A549 (cell line): ENCODE results near the gene ASF1B. TPM values are rescaled to one million over a fixed set of nuclear protein-coding genes. Genes with fewer than 3 reads are reported as not detected.

Experiments
- ATAC-seq, 2 experiments: fragments of 200-7000 bp in 1 of 2; fragments of >200 bp in 1 of 2; cut with Nextera tagmentation in 1 of 2; cut with Tn5 transposase in 1 of 2; 3 replicates each; pipeline versions ENCODE4 v1.8.0 to v1.9.1; 2018 to 2020; ENCODE audit warnings: mild to moderate bottlenecking in 1 of 2, moderate library complexity in 1 of 2
- CTCF ChIA-PET: fragments of 300-600 bp; sonication (Branson Sonifier 250); formaldehyde crosslinking; extraction: SDS; loops from one replicate; lab custom pipeline; 2021; ENCODE audit warnings: antibody characterized with exemption, inconsistent platforms; lab: Yijun Ruan, JAX
- POLR2A ChIA-PET: fragments of 350-600 bp; formaldehyde crosslinking; extraction: SDS; loops from one replicate; lab custom pipeline; 2021; ENCODE audit warnings: antibody characterized with exemption, inconsistent platforms; lab: Yijun Ruan, JAX
- DNase-seq, 2 experiments: peaks; one replicate each; pipeline versions ENCODE4 v3.0.0 to v3.0.0-alpha.2; 2011 to 2016; ENCODE audit warnings: low read depth in 1 of 2, low spot score in 1 of 2
- FAIRE-seq: peaks from 2 replicates; lab custom pipeline; 2011; peaks lifted over from hg19 to GRCh38; lab: Jason Lieb, UNC
- H3K27ac ChIP-seq, 2 experiments: fragments of >200 bp; sonication (Bioruptor Twin); formaldehyde crosslinking; 3 replicates each; pipeline ENCODE4 v1.5.1; 2016 to 2017
- H3K4me1 ChIP-seq: fragments of >200 bp; sonication (Bioruptor Twin); formaldehyde crosslinking; 3 replicates; pipeline ENCODE4 v1.6.1; 2016
- H3K4me2 ChIP-seq: fragments of >200 bp; sonication (Bioruptor Twin); formaldehyde crosslinking; 3 replicates; pipeline ENCODE4 v1.6.1; 2016
- H3K4me3 ChIP-seq: fragments of >200 bp; sonication (Bioruptor Twin); formaldehyde crosslinking; 3 replicates; pipeline ENCODE4 v1.5.1; 2016
- H3K9me3 ChIP-seq: fragments of >200 bp; sonication (Bioruptor Twin); formaldehyde crosslinking; 3 replicates; pipeline ENCODE4 v1.6.1; 2016
- BCL3 ChIP-seq: fragments of >200 bp; sonication (Bioruptor Twin); formaldehyde crosslinking; IDR thresholded peaks from 3 replicates; pipeline ENCODE4 v1.6.1; 2016
- CHD2 ChIP-seq: fragments of 150-350 bp; IDR thresholded peaks from 2 replicates; pipeline ENCODE4 v1.6.1; 2014; ENCODE audit warnings: low read length; ENCODE audit not compliant: partially characterized antibody
- EHMT2 ChIP-seq: fragments of 200-600 bp; sonication (generic); IDR thresholded peaks from 2 replicates; pipeline ENCODE4 v1.6.1; 2016; ENCODE audit warnings: antibody characterized with exemption, low read depth, mild to moderate bottlenecking, moderate library complexity
- EP300 ChIP-seq, 2 experiments: fragments of >200 bp; sonication (Bioruptor Twin); formaldehyde crosslinking; IDR thresholded peaks; 2 replicates in 1 of 2; 3 replicates in 1 of 2; pipeline ENCODE4 v1.6.1; 2016 to 2017
- FOSB ChIP-seq: fragments of 250-450 bp; sonication (Bioruptor Pico); IDR thresholded peaks from 2 replicates; pipeline ENCODE4 v1.5.0; 2020; ENCODE audit warnings: mild to moderate bottlenecking, moderate library complexity
- FOXS1 ChIP-seq: fragments of 250-450 bp; sonication (Bioruptor Pico); IDR thresholded peaks from 2 replicates; pipeline ENCODE4 v1.5.0; 2020; ENCODE audit warnings: mild to moderate bottlenecking, moderate library complexity
- HEYL ChIP-seq: fragments of 250-450 bp; sonication (Bioruptor Pico); IDR thresholded peaks from 2 replicates; pipeline ENCODE4 v1.8.0; 2021; ENCODE audit warnings: mild to moderate bottlenecking, moderate library complexity
- HOXA7 ChIP-seq: fragments of 250-450 bp; sonication (Bioruptor Pico); IDR thresholded peaks from 2 replicates; pipeline ENCODE4 v1.5.0; 2020; ENCODE audit warnings: mild to moderate bottlenecking, moderate library complexity
- HOXB13 ChIP-seq: fragments of 250-450 bp; sonication (Bioruptor Pico); IDR thresholded peaks from 2 replicates; pipeline ENCODE4 v1.5.0; 2020; ENCODE audit warnings: low read depth, mild to moderate bottlenecking, moderate library complexity
- HOXB5 ChIP-seq: fragments of 250-450 bp; sonication (Bioruptor Pico); IDR thresholded peaks from 2 replicates; pipeline ENCODE4 v1.5.0; 2020; ENCODE audit warnings: mild to moderate bottlenecking, moderate library complexity
- JUN ChIP-seq, 2 experiments: fragments of >200 bp; sonication (Bioruptor Twin); formaldehyde crosslinking; IDR thresholded peaks; 2 replicates in 1 of 2; 3 replicates in 1 of 2; pipeline ENCODE4 v1.6.1; 2016 to 2017
- KDM1A ChIP-seq: fragments of 200-600 bp; sonication (generic); IDR thresholded peaks from 2 replicates; pipeline ENCODE4 v1.6.1; 2016; ENCODE audit warnings: low read depth, mild to moderate bottlenecking
- MAFK ChIP-seq: fragments of 450-650 bp; IDR thresholded peaks from 2 replicates; pipeline ENCODE4 v1.6.1; 2014; ENCODE audit not compliant: partially characterized antibody
- NFE2L2 ChIP-seq: fragments of 150-350 bp; conservative IDR thresholded peaks from 2 replicates; pipeline ENCODE4 v1.6.1; 2014; ENCODE audit warnings: low read length
- NR3C1 ChIP-seq: fragments of >200 bp; sonication (Bioruptor Twin); formaldehyde crosslinking; IDR thresholded peaks from 3 replicates; pipeline ENCODE4 v1.6.1; 2017
- PBX3 ChIP-seq: IDR thresholded peaks from 2 replicates; pipeline ENCODE4 v1.6.1; 2012
- POLR2A ChIP-seq: IDR thresholded peaks from 2 replicates; pipeline ENCODE4 v1.6.1; 2012; ENCODE audit warnings: mild to moderate bottlenecking, low read length
- POLR2AphosphoS2 ChIP-seq: conservative IDR thresholded peaks from 2 replicates; pipeline ENCODE4 v1.6.1; 2012; ENCODE audit warnings: low read length, improper control_type of control experiment, inconsistent platforms
- RAD21 ChIP-seq, 2 experiments: fragments of >200 bp in 1 of 2; sonication (Bioruptor Twin) in 1 of 2; formaldehyde crosslinking in 1 of 2; IDR thresholded peaks in 1 of 2; conservative IDR thresholded peaks in 1 of 2; 2 replicates in 1 of 2; 3 replicates in 1 of 2; pipeline ENCODE4 v1.6.1; 2012 to 2018; ENCODE audit warnings: inconsistent platforms in 1 of 2
- RARB ChIP-seq: fragments of 250-450 bp; sonication (Bioruptor Pico); IDR thresholded peaks from 2 replicates; pipeline ENCODE4 v1.8.0; 2021; ENCODE audit warnings: mild to moderate bottlenecking, moderate library complexity
- RNF2 ChIP-seq: fragments of 200-600 bp; sonication (generic); IDR thresholded peaks from 2 replicates; pipeline ENCODE4 v1.6.1; 2016; ENCODE audit warnings: low read depth, mild to moderate bottlenecking, antibody characterized with exemption, moderate library complexity, borderline replicate concordance
- USF2 ChIP-seq: fragments of 450-650 bp; IDR thresholded peaks from 2 replicates; pipeline ENCODE4 v1.6.1; 2014; ENCODE audit warnings: antibody characterized with exemption
- ZFP36 ChIP-seq: fragments of 450-650 bp; IDR thresholded peaks from 2 replicates; pipeline ENCODE4 v1.6.1; 2014; ENCODE audit warnings: borderline replicate concordance; ENCODE audit not compliant: partially characterized antibody
- ZNF302 ChIP-seq: fragments of 250-450 bp; sonication (Bioruptor Pico); IDR thresholded peaks from 2 replicates; pipeline ENCODE4 v1.9.0; 2021; ENCODE audit warnings: inconsistent platforms, mild to moderate bottlenecking, moderate library complexity
- ZSCAN20 ChIP-seq: fragments of 250-450 bp; sonication (Bioruptor Pico); IDR thresholded peaks from 2 replicates; pipeline ENCODE4 v1.8.0; 2022; ENCODE audit warnings: mild to moderate bottlenecking, moderate library complexity
- WGBS: methylation state at CpG from one replicate; pipeline ENCODE4 v1.1.6; 2017; ENCODE audit errors: missing lambda C conversion rate; 5-methylcytosine and 5-hydroxymethylcytosine counted together
- polyA plus RNA-seq, 4 experiments: library from polyadenylated mRNA; depleted of rRNA in 3 of 4; stranded (reverse); fragments of >200 nt; fragmentation: RNase III in 1 of 4; extraction: RNeasy Plus Mini Kit Qiagen cat#74134 plus additional on column Dnase treatment in 1 of 4; gene quantifications; 2 replicates in 3 of 4; 3 replicates in 1 of 4; pipeline ENCODE4 v1.2.3, GENCODE V29; 2011 to 2017
- TF ChIP-seq, protein P1 (sequence below): fragments of 200-600 bp; sonication (generic); IDR thresholded peaks from 2 replicates; pipeline ENCODE4 v1.6.1; 2016; ENCODE audit warnings: antibody characterized with exemption, mild to moderate bottlenecking, moderate library complexity

The ASF1B gene
- polyA plus RNA-seq, 2 of the 4 experiments (the other 2 are of a cell fraction) = 12.1 to 46.2 TPM

- CTCF ChIA-PET = interaction anchor here (0.6 to 1.1 kb wide), 5 partner anchors 12 to 289 kb away, joined by 3 to 5 read pairs (median 3); no protein-coding TSS in a partner anchor
Measured at GRCh38 chr19:14078411-14078810, 58.0 kb downstream of the ASF1B start.

DNA sequence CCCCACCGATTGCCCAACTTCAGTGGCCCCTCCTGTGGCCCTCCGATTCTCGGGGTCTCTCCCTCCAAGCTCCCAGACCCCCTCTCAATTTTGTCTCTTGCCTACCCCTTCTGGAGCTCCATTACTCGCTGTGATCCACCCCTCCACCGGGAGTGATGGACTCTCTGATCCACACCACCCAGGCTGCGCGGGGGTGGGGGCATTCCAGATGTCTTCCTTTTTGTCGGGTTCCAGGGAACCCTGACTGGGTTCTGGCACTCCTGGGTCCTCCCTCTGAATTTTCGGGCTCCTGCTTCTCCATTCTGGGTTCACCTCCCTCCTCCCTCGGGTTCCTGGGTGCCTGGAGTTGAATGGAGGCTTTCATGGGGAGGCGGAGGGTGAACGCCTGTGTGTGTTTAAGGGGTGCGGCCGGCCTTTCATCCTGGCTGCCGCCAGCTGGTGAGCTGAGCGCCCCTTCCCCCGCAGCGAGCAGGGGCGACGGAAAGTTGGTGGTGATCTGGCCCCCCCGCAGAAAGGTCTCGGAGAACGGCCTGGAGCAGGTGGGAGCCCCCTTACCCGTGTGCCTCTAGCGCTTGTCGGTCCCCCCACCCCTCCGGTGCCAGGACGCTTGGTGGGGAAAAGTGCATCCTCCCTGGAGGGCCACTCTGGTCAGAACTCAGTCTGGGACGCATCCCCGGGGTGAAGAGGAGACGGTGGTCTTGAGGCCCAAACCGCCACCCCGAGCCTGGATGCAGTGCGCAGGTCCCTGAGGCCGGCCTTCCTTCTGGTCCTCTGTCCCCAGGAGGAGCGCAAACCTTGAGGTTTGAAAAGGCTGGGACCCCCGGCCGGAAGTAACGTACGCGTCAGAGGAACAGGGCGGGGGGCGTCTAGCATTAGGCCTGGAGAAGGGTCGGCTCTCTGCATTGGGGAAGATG is 62.2 kb downstream of the ASF1B start:
- DNase-seq = no peak
- peak; percentile 26 to 38; a peak in 3 of 6 replicates for ATAC-seq
- 5% methylated on average over 19 of the region's 44 CpGs for WGBS
- no peak for FAIRE-seq
- POLR2A ChIA-PET = interaction anchor here (0.7 to 1.2 kb wide), 2 partner anchors 42 to 194 kb away, joined by 3 to 4 read pairs; partner anchors contain the start of gene IL27RA
- H3K4me1 ChIP-seq = peaks cover 4% of the 10 kb centered on the region; the same call in 1 of the 3 replicates
- H3K4me3 ChIP-seq = peak overlapping the region; percentile 83
- CTCF ChIA-PET = interaction anchor here (0.7 to 5.6 kb wide), 20 partner anchors 9 to 290 kb away, joined by 3 to 93 read pairs (median 4); partner anchors contain the start of genes C19orf67, IL27RA, NANOS3 and PALM3
- TF ChIP-seq EHMT2 = no peak
- TF ChIP-seq ZFP36 = no peak
- no peak for TF ChIP-seq HOXB13 (CRISPR knock-in tag)
- TF ChIP-seq RNF2 = no peak
- TF ChIP-seq NR3C1 = no peak
- no peak for TF ChIP-seq USF2
- TF ChIP-seq HOXB5 (CRISPR knock-in tag) = no peak
- TF ChIP-seq, protein P1, sequence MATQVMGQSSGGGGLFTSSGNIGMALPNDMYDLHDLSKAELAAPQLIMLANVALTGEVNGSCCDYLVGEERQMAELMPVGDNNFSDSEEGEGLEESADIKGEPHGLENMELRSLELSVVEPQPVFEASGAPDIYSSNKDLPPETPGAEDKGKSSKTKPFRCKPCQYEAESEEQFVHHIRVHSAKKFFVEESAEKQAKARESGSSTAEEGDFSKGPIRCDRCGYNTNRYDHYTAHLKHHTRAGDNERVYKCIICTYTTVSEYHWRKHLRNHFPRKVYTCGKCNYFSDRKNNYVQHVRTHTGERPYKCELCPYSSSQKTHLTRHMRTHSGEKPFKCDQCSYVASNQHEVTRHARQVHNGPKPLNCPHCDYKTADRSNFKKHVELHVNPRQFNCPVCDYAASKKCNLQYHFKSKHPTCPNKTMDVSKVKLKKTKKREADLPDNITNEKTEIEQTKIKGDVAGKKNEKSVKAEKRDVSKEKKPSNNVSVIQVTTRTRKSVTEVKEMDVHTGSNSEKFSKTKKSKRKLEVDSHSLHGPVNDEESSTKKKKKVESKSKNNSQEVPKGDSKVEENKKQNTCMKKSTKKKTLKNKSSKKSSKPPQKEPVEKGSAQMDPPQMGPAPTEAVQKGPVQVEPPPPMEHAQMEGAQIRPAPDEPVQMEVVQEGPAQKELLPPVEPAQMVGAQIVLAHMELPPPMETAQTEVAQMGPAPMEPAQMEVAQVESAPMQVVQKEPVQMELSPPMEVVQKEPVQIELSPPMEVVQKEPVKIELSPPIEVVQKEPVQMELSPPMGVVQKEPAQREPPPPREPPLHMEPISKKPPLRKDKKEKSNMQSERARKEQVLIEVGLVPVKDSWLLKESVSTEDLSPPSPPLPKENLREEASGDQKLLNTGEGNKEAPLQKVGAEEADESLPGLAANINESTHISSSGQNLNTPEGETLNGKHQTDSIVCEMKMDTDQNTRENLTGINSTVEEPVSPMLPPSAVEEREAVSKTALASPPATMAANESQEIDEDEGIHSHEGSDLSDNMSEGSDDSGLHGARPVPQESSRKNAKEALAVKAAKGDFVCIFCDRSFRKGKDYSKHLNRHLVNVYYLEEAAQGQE = no peak
- no peak for TF ChIP-seq HOXA7 (CRISPR knock-in tag)
- no peak for TF ChIP-seq FOXS1
- TF ChIP-seq HEYL = no peak
- TF ChIP-seq NFE2L2 = no peak
- no peak for TF ChIP-seq FOSB
- TF ChIP-seq, all 56 proteins: peak for 0
- peak overlapping the region; percentile 99 for H3K4me2 ChIP-seq
- H3K9me3 ChIP-seq = no peaks in the 10 kb centered on the region
- peak overlapping the region; percentile 94 to 99 for H3K27ac ChIP-seq

More at GRCh38 chr19:14078411-14078810, 58.0 kb downstream of the ASF1B start:
- ATAC-seq = no peak
- Histone ChIP-seq H3K4me3 (no peak overlapping the region), H3K4me1 (peaks cover 13% of the 10 kb centered on the region; the same call in 1 of the 3 replicates), H3K27ac (no peak overlapping the region), H3K9me3 (no peaks in the 10 kb centered on the region), H3K4me2 (no peak overlapping the region)
- POLR2A ChIA-PET = no interaction called here
- DNase-seq = no peak
- FAIRE-seq = no peak
- no peak for TF ChIP-seq BCL3
- TF ChIP-seq KDM1A = no peak
- no peak for TF ChIP-seq RNF2
- no peak for TF ChIP-seq FOXS1
- TF ChIP-seq PBX3 = no peak
- TF ChIP-seq JUN (IDR thresholded peaks at IDR 0.05) = no peak
- TF ChIP-seq EP300 (IDR thresholded peaks at IDR 0.05) = no peak
- TF ChIP-seq RARB (CRISPR knock-in tag) = no peak
- TF ChIP-seq ZFP36 = no peak
- no peak for TF ChIP-seq FOSB
- TF ChIP-seq MAFK = no peak
- no peak for TF ChIP-seq RAD21 (conservative IDR thresholded peaks at IDR 0.05 in 1 of 2, IDR thresholded peaks at IDR 0.05 in 1 of 2)
- TF ChIP-seq CHD2 = no peak
- no peak for TF ChIP-seq POLR2A
- TF ChIP-seq ZSCAN20 = no peak
- TF ChIP-seq ZNF302 (CRISPR knock-in tag) = no peak
- no peak for TF ChIP-seq POLR2AphosphoS2
- WGBS = 91% methylated on average over 2 of the region's 2 CpGs
